Suppressor macrophage (primary cell): ENCODE data around the gene CA12.

Experiments
- DNase-seq, 4 experiments: peaks; one replicate each; pipeline ENCODE4 v3.0.0-alpha.2; 2020 to 2022

Gene CA12

GRCh38 chr15:63306492-63307073, 75.1 kb downstream of the CA12 start:
- no peak for DNase-seq

GRCh38 chr15:63305260-63305659, 76.4 kb downstream of the CA12 start:
- DNase-seq = no peak

- no peak for DNase-seq
These were observed 80.6 kb downstream of the CA12 start for GRCh38 chr15:63301088-63301487.

GRCh38 chr15:63299943-63300575, 81.6 kb downstream of the CA12 start:
- DNase-seq = no peak

- no peak for DNase-seq
These were observed 85.5 kb downstream of the CA12 start for GRCh38 chr15:63296195-63296594.

- no peak for DNase-seq
These were observed 86.3 kb downstream of the CA12 start for GRCh38 chr15:63295341-63295740.

GRCh38 chr15:63294359-63294758, 87.3 kb downstream of the CA12 start:
- peak; percentile 37 to 55 (median 50) for DNase-seq

- peak; percentile 39 to 75 (median 56) for DNase-seq
These were observed 88.9 kb downstream of the CA12 start for GRCh38 chr15:63292771-63293170.

GRCh38 chr15:63292241-63292640, 89.4 kb downstream of the CA12 start:
- DNase-seq = no peak

GRCh38 chr15:63291507-63291906, 90.1 kb downstream of the CA12 start:
- DNase-seq = peak; percentile 29 to 73 (median 54)

- peak; percentile 50 to 79 (median 70) for DNase-seq
These were observed 92.8 kb downstream of the CA12 start for GRCh38 chr15:63288778-63289378.

- no peak for DNase-seq
These were observed 93.3 kb downstream of the CA12 start for GRCh38 chr15:63288342-63288741.

GRCh38 chr15:63287109-63287508, 94.5 kb downstream of the CA12 start:
- DNase-seq = peak in 1 of 4 experiments; percentile 20

- peak in 1 of 4 experiments; percentile 32 for DNase-seq
These were observed 97.3 kb downstream of the CA12 start for GRCh38 chr15:63284335-63284734.

- peak; percentile 86 to 93 (median 92) for DNase-seq
These were observed 98.5 kb downstream of the CA12 start for GRCh38 chr15:63283126-63283525.

- DNase-seq = no peak
These were observed 103.7 kb downstream of the CA12 start for GRCh38 chr15:63277893-63278456.

GRCh38 chr15:63277038-63277892, 104.4 kb downstream of the CA12 start, which contains the start of gene APH1B:
TSS of gene APH1B (plus strand) at chr15:63277605. CDS start at chr15:63277624, 19 bp downstream.
- DNase-seq = peak; percentile 56 to 86 (median 76)

GRCh38 chr15:63276342-63277037, 105.2 kb downstream of the CA12 start:
- DNase-seq = no peak

- no peak for DNase-seq
These were observed 107.2 kb downstream of the CA12 start for GRCh38 chr15:63274427-63274826.
